PC-9 (cell line): Measurements from ENCODE around the gene NPSR1. TPM values are rescaled to one million over a fixed set of nuclear protein-coding genes. Genes with fewer than 3 reads are reported as not detected.

Source experiments
- BruUV-seq: library from RNA; stranded (reverse); fragments of 400-500 nt; replicated peaks from 2 replicates; lab custom pipeline; 2021; lab: Mats Ljungman, UMichigan
- CTCF ChIA-PET: fragments of 300-600 bp; sonication (Branson Sonifier 250); formaldehyde crosslinking; loops from one replicate; lab custom pipeline; 2022; ENCODE audit warnings: antibody characterized with exemption; lab: Charles Lee
- POLR2A ChIA-PET: fragments of 300-600 bp; sonication (Branson Sonifier 250); formaldehyde crosslinking; loops from one replicate; lab custom pipeline; 2022; ENCODE audit warnings: antibody characterized with exemption; ENCODE audit not compliant: unreplicated experiment; lab: Charles Lee
- DNase-seq, 2 experiments: peaks; one replicate each; pipeline versions ENCODE4 v3.0.0 to v3.0.0-alpha.2; 2015 to 2022; ENCODE audit warnings: mixed read lengths in 1 of 2
- H2AFZ ChIP-seq: fragments of 200-600 bp; sonication (generic); 2 replicates; pipeline ENCODE4 v1.8.1; 2017; ENCODE audit warnings: antibody characterized with exemption
- H3F3A ChIP-seq: fragments of 200-600 bp; sonication (generic); 2 replicates; pipeline ENCODE4 v1.8.1; 2017; ENCODE audit warnings: antibody characterized with exemption, mild to moderate bottlenecking, low read depth; ENCODE audit not compliant: insufficient read depth
- H3K27ac ChIP-seq: fragments of 200-600 bp; sonication (generic); 2 replicates; pipeline ENCODE4 v1.6.1; 2016; ENCODE audit warnings: mixed run types
- H3K27me3 ChIP-seq: fragments of 200-600 bp; sonication (generic); 2 replicates; pipeline ENCODE4 v1.6.1; 2016; ENCODE audit warnings: low read depth, mixed run types; ENCODE audit not compliant: insufficient read depth
- H3K36me3 ChIP-seq: fragments of 200-600 bp; sonication (generic); 2 replicates; pipeline ENCODE4 v1.6.1; 2016; ENCODE audit warnings: low read depth, mixed run types
- H3K4me1 ChIP-seq: fragments of 200-600 bp; sonication (generic); replicated peaks from 2 replicates; pipeline ENCODE4 v1.6.1; 2016; ENCODE audit warnings: mixed run types; ENCODE audit not compliant: insufficient read depth
- H3K4me2 ChIP-seq: fragments of 200-600 bp; sonication (generic); 2 replicates; pipeline ENCODE4 v1.6.1; 2017; ENCODE audit warnings: mixed run types
- H3K4me3 ChIP-seq: fragments of 200-600 bp; sonication (generic); 2 replicates; pipeline ENCODE4 v1.6.1; 2016; ENCODE audit warnings: mixed run types
- H3K79me2 ChIP-seq: fragments of 200-600 bp; sonication (generic); 2 replicates; pipeline ENCODE4 v1.6.1; 2017; ENCODE audit warnings: low read depth, mixed run types
- H3K9me2 ChIP-seq: fragments of 200-600 bp; sonication (generic); 2 replicates; pipeline ENCODE4 v1.8.1; 2017; ENCODE audit warnings: mild to moderate bottlenecking; ENCODE audit not compliant: insufficient read depth
- H3K9me3 ChIP-seq: fragments of 200-600 bp; sonication (generic); 2 replicates; pipeline ENCODE4 v1.8.1; 2016; ENCODE audit warnings: low read depth; ENCODE audit not compliant: insufficient read depth
- H4K20me1 ChIP-seq: fragments of 200-600 bp; sonication (generic); 2 replicates; pipeline ENCODE4 v1.8.1; 2017; ENCODE audit not compliant: insufficient read depth
- CTCF ChIP-seq: fragments of 200-600 bp; sonication (generic); conservative IDR thresholded peaks from 2 replicates; pipeline ENCODE4 v1.6.1; 2017; ENCODE audit warnings: mixed run types, antibody characterized with exemption, mild to moderate bottlenecking, moderate library complexity
- EZH2 ChIP-seq: fragments of 200-600 bp; sonication (generic); IDR thresholded peaks from 2 replicates; pipeline ENCODE4 v1.8.0; 2017; ENCODE audit warnings: antibody characterized with exemption, low read depth
- intact Hi-C: fragments of 100-400 bp; cut with micrococcal nuclease; formaldehyde crosslinking; loops from one replicate; pipeline ENCODE4 v1.10.0; 2022; ENCODE audit not compliant: unreplicated experiment
- total RNA-seq: library from RNA; stranded (reverse); gene quantifications from 2 replicates; pipeline ENCODE4 v1.2.3, GENCODE V29; 2021

NPSR1 gene
- total RNA-seq, 1 experiment from 2014 or later: not detected

DNA sequence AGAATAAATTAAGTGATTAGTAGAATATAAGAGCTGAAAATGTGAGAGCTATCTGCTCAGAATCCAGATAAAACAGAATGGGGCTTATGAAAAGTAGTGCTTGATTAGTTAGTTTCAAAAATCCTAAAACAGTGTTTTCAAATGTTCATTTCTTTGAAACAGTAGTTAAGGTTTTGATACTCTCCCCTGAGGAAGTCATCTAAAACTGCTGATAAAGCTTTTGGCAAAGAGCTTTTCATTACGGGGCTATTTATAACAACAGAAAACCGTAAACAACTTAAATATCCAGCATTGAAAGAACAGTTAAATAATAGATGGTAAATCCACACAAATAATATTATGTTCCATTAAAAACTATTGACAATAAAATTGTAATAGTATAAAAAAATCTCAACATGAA is 77.5 kb downstream of the NPSR1 start:
- Histone ChIP-seq H3K79me2 (no peaks in the 10 kb centered on the region), H3K4me2 (no peak overlapping the region), H3K9me2 (no peaks in the 10 kb centered on the region), H3K36me3 (no peaks in the 10 kb centered on the region), H3F3A (no peaks in the 10 kb centered on the region), H3K4me3 (no peak overlapping the region), H3K27me3 (no peaks in the 10 kb centered on the region), H4K20me1 (no peaks in the 10 kb centered on the region), H3K27ac (no peak overlapping the region), H2AFZ (no peak overlapping the region), H3K9me3 (peaks cover under 1% of the 10 kb centered on the region; the same call in 1 of the 2 replicates), H3K4me1 (no peaks in the 10 kb centered on the region)
- intact Hi-C loops: no loop called here
- POLR2A ChIA-PET: no interaction called here
- DNase-seq: no peak
- BruUV-seq: no TSS peak
- CTCF ChIA-PET: no interaction called here
- TF ChIP-seq CTCF (no peak), EZH2 (no peak)

GRCh38 chr7:34739651-34740300 is 81.8 kb downstream of the NPSR1 start:
- Histone ChIP-seq H3K27ac (no peak overlapping the region), H3K27me3 (no peaks in the 10 kb centered on the region), H3K4me3 (no peak overlapping the region), H3K9me3 (peaks cover 24% of the 10 kb centered on the region; the same call in 1 of the 2 replicates), H3K36me3 (no peaks in the 10 kb centered on the region), H3F3A (no peaks in the 10 kb centered on the region), H2AFZ (no peak overlapping the region), H3K79me2 (no peaks in the 10 kb centered on the region), H3K4me1 (no peaks in the 10 kb centered on the region), H4K20me1 (no peaks in the 10 kb centered on the region), H3K9me2 (no peaks in the 10 kb centered on the region; the same call in 1 of the 2 replicates), H3K4me2 (no peak overlapping the region)
- ChIA-PET CTCF (no interaction called here), POLR2A (no interaction called here)
- no peak for DNase-seq
- no peak for TF ChIP-seq EZH2
- TF ChIP-seq CTCF: no peak
- intact Hi-C loops: no loop called here
- no TSS peak for BruUV-seq

DNA sequence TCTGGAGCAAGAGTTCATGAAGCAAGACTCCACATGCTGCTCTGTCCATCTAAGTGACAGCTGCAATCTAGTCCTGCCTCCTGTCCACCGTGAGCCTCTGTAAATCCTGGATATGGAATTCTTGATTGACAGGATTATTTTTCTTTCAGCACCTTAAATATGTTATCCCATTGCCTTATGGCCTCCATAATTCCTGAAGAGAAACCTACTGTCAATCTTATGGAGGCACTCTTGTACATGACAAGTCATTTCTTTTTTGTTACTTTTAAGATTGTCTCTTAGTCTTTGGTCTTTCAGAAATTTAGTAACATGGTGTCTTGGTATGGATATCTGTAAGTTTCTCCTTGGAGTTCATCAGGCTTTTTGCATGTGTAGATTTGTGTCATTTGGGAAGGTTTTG is 82.8 kb downstream of the NPSR1 start:
- Histone ChIP-seq H3K9me3 (peaks cover 24% of the 10 kb centered on the region; the same call in 1 of the 2 replicates), H2AFZ (no peak overlapping the region), H3K4me2 (no peak overlapping the region), H3K27ac (no peak overlapping the region), H3K36me3 (no peaks in the 10 kb centered on the region), H3K4me1 (no peaks in the 10 kb centered on the region), H3K27me3 (no peaks in the 10 kb centered on the region), H3K4me3 (no peak overlapping the region), H3F3A (no peaks in the 10 kb centered on the region), H4K20me1 (no peaks in the 10 kb centered on the region), H3K9me2 (no peaks in the 10 kb centered on the region; the same call in 1 of the 2 replicates), H3K79me2 (no peaks in the 10 kb centered on the region)
- intact Hi-C loops: no loop called here
- no peak for DNase-seq
- TF ChIP-seq EZH2 (no peak), CTCF (no peak)
- POLR2A ChIA-PET: no interaction called here
- CTCF ChIA-PET: no interaction called here
- BruUV-seq: no TSS peak
